HepG2 (cell line): Measurements from ENCODE around the gene PXK. TPM values are rescaled to one million over a fixed set of nuclear protein-coding genes. Genes with fewer than 3 reads are reported as not detected.

Experiments
- ATF7-NPFF ChIP-seq: sonication (generic); formaldehyde crosslinking; IDR thresholded peaks from 2 replicates; pipeline ENCODE4 v1.8.1; 2023; ENCODE audit warnings: mild to moderate bottlenecking, low read depth, missing genetic modification reagents, moderate library complexity
- ERF ChIP-seq: IDR thresholded peaks from 2 replicates; pipeline ENCODE4 v1.6.1; 2018; ENCODE audit warnings: missing biosample characterization, missing genetic modification reagents
- FOXA1 ChIP-seq, 2 experiments: fragments of 450-650 bp in 1 of 2; sonication (generic) in 1 of 2; formaldehyde crosslinking in 1 of 2; IDR thresholded peaks; 2 replicates each; pipeline versions ENCODE4 v1.4.0 to v1.6.1; 2016 to 2020; ENCODE audit warnings: missing genetic modification reagents in 1 of 2
- FOXJ3 ChIP-seq: sonication (generic); formaldehyde crosslinking; IDR thresholded peaks from 2 replicates; pipeline ENCODE4 v1.4.0; 2020; ENCODE audit warnings: missing genetic modification reagents, mild to moderate bottlenecking, borderline replicate concordance
- NKX3-1 ChIP-seq: sonication (generic); formaldehyde crosslinking; IDR thresholded peaks from 2 replicates; pipeline ENCODE4 v1.5.0; 2020; ENCODE audit warnings: missing genetic modification reagents
- REL ChIP-seq: sonication (generic); formaldehyde crosslinking; conservative IDR thresholded peaks from 2 replicates; pipeline ENCODE4 v1.8.0; 2022; ENCODE audit warnings: mild to moderate bottlenecking, missing genetic modification reagents, moderate library complexity
- RERE ChIP-seq: IDR thresholded peaks from 2 replicates; pipeline ENCODE4 v1.6.1; 2016; ENCODE audit warnings: low read depth, missing genetic modification reagents, missing compliant biosample characterization
- SIX1 ChIP-seq: sonication (generic); formaldehyde crosslinking; IDR thresholded peaks from 2 replicates; pipeline ENCODE4 v1.4.0; 2020; ENCODE audit warnings: missing genetic modification reagents, borderline replicate concordance
- SRF ChIP-seq: IDR thresholded peaks from 2 replicates; pipeline ENCODE4 v1.6.1; 2011; ENCODE audit warnings: mild to moderate bottlenecking, low read depth, low read length, moderate library complexity
- TP53 ChIP-seq: sonication (generic); formaldehyde crosslinking; conservative IDR thresholded peaks from 2 replicates; pipeline ENCODE4 v1.4.0; 2020; ENCODE audit warnings: missing genetic modification reagents
- ZNF331 ChIP-seq: sonication (generic); formaldehyde crosslinking; IDR thresholded peaks from 2 replicates; pipeline ENCODE4 v1.4.0; 2020; ENCODE audit warnings: missing genetic modification reagents
- polyA plus RNA-seq, 8 experiments: library from polyadenylated mRNA; depleted of rRNA in 3 of 8; stranded (reverse) in 7 of 8; unstranded in 1 of 8; fragments of >200 nt; fragmentation: Illumina TruSeq in 4 of 8; extraction: Trizol in 4 of 8; gene quantifications; 2 replicates each; pipeline versions ENCODE4 v1.2.1 to v1.2.3, GENCODE V29; 2011 to 2016; ENCODE audit warnings: low read depth in 4 of 8, missing spikeins in 1 of 8, mixed read lengths in 1 of 8; ENCODE audit not compliant: insufficient read depth in 1 of 8
- total RNA-seq, 5 experiments: library from RNA; depleted of rRNA; stranded (reverse); fragments of >200 nt; fragmentation: Illumina TruSeq; extraction: Trizol; gene quantifications; 2 replicates each; pipeline ENCODE4 v1.2.3, GENCODE V29; 2016; ENCODE audit warnings: low read depth in 1 of 5
- TF ChIP-seq, protein P1 (sequence below): sonication (generic); formaldehyde crosslinking; IDR thresholded peaks from 2 replicates; pipeline ENCODE4 v1.4.0; 2020; ENCODE audit warnings: missing genetic modification reagents, mild to moderate bottlenecking, borderline replicate concordance
- TF ChIP-seq, protein P2 (sequence below): sonication (generic); formaldehyde crosslinking; IDR thresholded peaks from 2 replicates; pipeline ENCODE4 v1.4.0; 2020; ENCODE audit warnings: mild to moderate bottlenecking, missing genetic modification reagents, borderline replicate concordance
- TF ChIP-seq, protein P3 (sequence below), 2 experiments: fragments of 450-650 bp in 1 of 2; sonication (generic) in 1 of 2; formaldehyde crosslinking; IDR thresholded peaks; 2 replicates each; pipeline versions ENCODE4 v1.5.0 to v1.8.0; 2020 to 2022; ENCODE audit warnings: mild to moderate bottlenecking in 1 of 2, missing genetic modification reagents in 1 of 2
- TF ChIP-seq, protein P4 (sequence below): sonication (generic); formaldehyde crosslinking; IDR thresholded peaks from 2 replicates; pipeline ENCODE4 v1.8.1; 2023; ENCODE audit warnings: mild to moderate bottlenecking, inconsistent platforms, moderate library complexity, missing genetic modification reagents, borderline replicate concordance

PXK gene
- total and polyA plus RNA-seq, 2 of the 13 experiments (the other 11 are each of a cell fraction or from before 2014, with no cell fraction given), result 6.4 to 18.6 TPM

- TF ChIP-seq, protein P1, sequence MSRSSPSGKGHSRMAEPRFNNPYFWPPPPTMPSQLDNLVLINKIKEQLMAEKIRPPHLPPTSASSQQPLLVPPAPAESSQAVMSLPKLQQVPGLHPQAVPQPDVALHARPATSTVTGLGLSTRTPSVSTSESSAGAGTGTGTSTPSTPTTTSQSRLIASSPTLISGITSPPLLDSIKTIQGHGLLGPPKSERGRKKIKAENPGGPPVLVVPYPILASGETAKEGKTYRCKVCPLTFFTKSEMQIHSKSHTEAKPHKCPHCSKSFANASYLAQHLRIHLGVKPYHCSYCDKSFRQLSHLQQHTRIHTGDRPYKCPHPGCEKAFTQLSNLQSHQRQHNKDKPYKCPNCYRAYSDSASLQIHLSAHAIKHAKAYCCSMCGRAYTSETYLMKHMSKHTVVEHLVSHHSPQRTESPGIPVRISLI, result 0 out of 2 replicates have a peak, but pooled peaks have one; percentile 28
- TF ChIP-seq, protein P2, sequence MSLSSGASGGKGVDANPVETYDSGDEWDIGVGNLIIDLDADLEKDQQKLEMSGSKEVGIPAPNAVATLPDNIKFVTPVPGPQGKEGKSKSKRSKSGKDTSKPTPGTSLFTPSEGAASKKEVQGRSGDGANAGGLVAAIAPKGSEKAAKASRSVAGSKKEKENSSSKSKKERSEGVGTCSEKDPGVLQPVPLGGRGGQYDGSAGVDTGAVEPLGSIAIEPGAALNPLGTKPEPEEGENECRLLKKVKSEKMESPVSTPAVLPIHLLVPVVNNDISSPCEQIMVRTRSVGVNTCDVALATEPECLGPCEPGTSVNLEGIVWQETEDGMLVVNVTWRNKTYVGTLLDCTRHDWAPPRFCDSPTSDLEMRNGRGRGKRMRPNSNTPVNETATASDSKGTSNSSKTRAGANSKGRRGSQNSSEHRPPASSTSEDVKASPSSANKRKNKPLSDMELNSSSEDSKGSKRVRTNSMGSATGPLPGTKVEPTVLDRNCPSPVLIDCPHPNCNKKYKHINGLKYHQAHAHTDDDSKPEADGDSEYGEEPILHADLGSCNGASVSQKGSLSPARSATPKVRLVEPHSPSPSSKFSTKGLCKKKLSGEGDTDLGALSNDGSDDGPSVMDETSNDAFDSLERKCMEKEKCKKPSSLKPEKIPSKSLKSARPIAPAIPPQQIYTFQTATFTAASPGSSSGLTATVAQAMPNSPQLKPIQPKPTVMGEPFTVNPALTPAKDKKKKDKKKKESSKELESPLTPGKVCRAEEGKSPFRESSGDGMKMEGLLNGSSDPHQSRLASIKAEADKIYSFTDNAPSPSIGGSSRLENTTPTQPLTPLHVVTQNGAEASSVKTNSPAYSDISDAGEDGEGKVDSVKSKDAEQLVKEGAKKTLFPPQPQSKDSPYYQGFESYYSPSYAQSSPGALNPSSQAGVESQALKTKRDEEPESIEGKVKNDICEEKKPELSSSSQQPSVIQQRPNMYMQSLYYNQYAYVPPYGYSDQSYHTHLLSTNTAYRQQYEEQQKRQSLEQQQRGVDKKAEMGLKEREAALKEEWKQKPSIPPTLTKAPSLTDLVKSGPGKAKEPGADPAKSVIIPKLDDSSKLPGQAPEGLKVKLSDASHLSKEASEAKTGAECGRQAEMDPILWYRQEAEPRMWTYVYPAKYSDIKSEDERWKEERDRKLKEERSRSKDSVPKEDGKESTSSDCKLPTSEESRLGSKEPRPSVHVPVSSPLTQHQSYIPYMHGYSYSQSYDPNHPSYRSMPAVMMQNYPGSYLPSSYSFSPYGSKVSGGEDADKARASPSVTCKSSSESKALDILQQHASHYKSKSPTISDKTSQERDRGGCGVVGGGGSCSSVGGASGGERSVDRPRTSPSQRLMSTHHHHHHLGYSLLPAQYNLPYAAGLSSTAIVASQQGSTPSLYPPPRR (CRISPR knock-in tag), result peak; percentile 79; the same call in 1 of the 2 replicates
- peak; percentile 44; the same call in 1 of the 2 replicates for TF ChIP-seq ERF
- peak; percentile 93 for TF ChIP-seq SIX1 (CRISPR knock-in tag)
- TF ChIP-seq ATF7-NPFF (CRISPR knock-in tag), result no peak
- TF ChIP-seq SRF, result peak; percentile 39; the same call in 1 of the 2 replicates
- peak; percentile 54; the same call in 1 of the 2 replicates for TF ChIP-seq TP53
- peak; percentile 84; the same call in 1 of the 2 replicates for TF ChIP-seq ZNF331
- TF ChIP-seq FOXJ3 (CRISPR knock-in tag), result peak; percentile 89
- peak; percentile 79 for TF ChIP-seq RERE (CRISPR knock-in tag)
- TF ChIP-seq, protein P3, sequence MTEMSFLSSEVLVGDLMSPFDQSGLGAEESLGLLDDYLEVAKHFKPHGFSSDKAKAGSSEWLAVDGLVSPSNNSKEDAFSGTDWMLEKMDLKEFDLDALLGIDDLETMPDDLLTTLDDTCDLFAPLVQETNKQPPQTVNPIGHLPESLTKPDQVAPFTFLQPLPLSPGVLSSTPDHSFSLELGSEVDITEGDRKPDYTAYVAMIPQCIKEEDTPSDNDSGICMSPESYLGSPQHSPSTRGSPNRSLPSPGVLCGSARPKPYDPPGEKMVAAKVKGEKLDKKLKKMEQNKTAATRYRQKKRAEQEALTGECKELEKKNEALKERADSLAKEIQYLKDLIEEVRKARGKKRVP (CRISPR knock-in tag; IDR thresholded peaks at IDR 0.05), result no peak
- TF ChIP-seq REL, result no peak
- TF ChIP-seq, protein P4, sequence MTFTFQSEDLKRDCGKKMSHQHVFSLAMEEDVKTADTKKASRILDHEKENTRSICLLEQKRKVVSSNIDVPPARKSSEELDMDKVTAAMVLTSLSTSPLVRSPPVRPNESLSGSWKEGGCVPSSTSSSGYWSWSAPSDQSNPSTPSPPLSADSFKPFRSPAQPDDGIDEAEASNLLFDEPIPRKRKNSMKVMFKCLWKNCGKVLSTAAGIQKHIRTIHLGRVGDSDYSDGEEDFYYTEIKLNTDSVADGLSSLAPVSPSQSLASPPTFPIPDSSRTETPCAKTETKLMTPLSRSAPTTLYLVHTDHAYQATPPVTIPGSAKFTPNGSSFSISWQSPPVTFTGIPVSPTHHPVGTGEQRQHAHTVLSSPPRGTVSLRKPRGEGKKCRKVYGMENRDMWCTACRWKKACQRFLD, result no peak
- peak; percentile 77 for TF ChIP-seq FOXA1 (IDR thresholded peaks at IDR 0.05)
- TF ChIP-seq FOXA1 (CRISPR knock-in tag; IDR thresholded peaks at IDR 0.05), result peak; percentile 89
- TF ChIP-seq NKX3-1 (CRISPR knock-in tag), result 0 out of 2 replicates have a peak, but pooled peaks have one; percentile 7
Measured at GRCh38 chr3:58452176-58452575, 119.5 kb downstream of the PXK start (continued).
